GM12801 (cell line): ENCODE measurements around the gene NFYC.

Experiments
- CTCF ChIP-seq: IDR thresholded peaks from one replicate; pipeline ENCODE4 v1.5.1; 2011; ENCODE audit warnings: control low read depth; ENCODE audit not compliant: insufficient read length; ENCODE audit errors: extremely low read depth

The NFYC gene

GRCh38 chr1:40786171-40786994, 94.9 kb downstream of the NFYC start:
- TF ChIP-seq CTCF, result no peak

GRCh38 chr1:40786995-40787705, 95.6 kb downstream of the NFYC start:
- TF ChIP-seq CTCF, result no peak

- no peak for TF ChIP-seq CTCF
These were observed 96.4 kb downstream of the NFYC start for GRCh38 chr1:40787737-40788560.

- no peak for TF ChIP-seq CTCF
These were observed 97.2 kb downstream of the NFYC start for GRCh38 chr1:40788561-40789341.

GRCh38 chr1:40789342-40789598, 97.8 kb downstream of the NFYC start:
- no peak for TF ChIP-seq CTCF

- TF ChIP-seq CTCF, result no peak
These were observed 98.3 kb downstream of the NFYC start for GRCh38 chr1:40789661-40790430.
